ENCODE measurements around the gene MUC16. TPM values are rescaled to one million over a fixed set of nuclear protein-coding genes. Genes with fewer than 3 reads are reported as not detected.

Gene MUC16
- total and polyA plus RNA-seq, 2 of the 13 experiments (the other 11 are each of a cell fraction or from before 2014, with no cell fraction given), result not detected

DNA sequence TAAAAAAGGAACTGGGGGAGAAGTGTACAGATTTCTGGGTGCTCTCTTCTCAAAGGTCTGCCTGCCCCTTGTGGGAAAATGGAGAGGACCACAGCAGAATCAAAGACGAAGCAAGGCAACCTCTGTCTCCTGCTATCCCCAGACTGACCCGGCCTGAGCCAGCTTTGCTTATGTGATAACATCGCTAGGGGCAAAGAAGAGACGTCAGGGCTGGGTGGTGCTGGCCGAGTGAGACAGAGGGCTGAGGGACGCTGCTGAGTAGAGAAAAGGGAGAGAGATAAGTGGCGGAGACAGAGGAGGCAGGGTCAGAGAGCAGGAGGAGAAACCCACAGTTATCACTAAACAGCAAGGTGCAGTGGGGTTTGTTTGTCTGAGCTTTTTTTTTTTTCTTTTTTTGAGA lies 4.6 kb upstream of the MUC16 start:
- no peak for DNase-seq (ENCODE audit: low spot score)
- no peak for TF ChIP-seq ZNF468 (CRISPR knock-in tag; IDR thresholded peaks at IDR 0.05)
- no peak for TF ChIP-seq DR1 (CRISPR knock-in tag; IDR thresholded peaks at IDR 0.05)
- TF ChIP-seq, protein P1, sequence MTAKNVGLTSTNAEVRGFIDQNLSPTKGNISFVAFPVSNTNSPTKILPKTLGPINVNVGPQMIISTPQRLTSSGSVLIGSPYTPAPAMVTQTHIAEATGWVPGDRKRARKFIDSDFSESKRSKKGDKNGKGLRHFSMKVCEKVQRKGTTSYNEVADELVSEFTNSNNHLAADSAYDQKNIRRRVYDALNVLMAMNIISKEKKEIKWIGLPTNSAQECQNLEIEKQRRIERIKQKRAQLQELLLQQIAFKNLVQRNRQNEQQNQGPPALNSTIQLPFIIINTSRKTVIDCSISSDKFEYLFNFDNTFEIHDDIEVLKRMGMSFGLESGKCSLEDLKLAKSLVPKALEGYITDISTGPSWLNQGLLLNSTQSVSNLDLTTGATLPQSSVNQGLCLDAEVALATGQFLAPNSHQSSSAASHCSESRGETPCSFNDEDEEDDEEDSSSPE (CRISPR knock-in tag; IDR thresholded peaks at IDR 0.05), result no peak
- TF ChIP-seq ZNF430 (CRISPR knock-in tag; IDR thresholded peaks at IDR 0.05), result no peak
- TF ChIP-seq TCF12 (IDR thresholded peaks at IDR 0.05), result no peak
- TF ChIP-seq TCF12 (CRISPR knock-in tag; IDR thresholded peaks at IDR 0.05), result no peak
- TF ChIP-seq, protein P2, sequence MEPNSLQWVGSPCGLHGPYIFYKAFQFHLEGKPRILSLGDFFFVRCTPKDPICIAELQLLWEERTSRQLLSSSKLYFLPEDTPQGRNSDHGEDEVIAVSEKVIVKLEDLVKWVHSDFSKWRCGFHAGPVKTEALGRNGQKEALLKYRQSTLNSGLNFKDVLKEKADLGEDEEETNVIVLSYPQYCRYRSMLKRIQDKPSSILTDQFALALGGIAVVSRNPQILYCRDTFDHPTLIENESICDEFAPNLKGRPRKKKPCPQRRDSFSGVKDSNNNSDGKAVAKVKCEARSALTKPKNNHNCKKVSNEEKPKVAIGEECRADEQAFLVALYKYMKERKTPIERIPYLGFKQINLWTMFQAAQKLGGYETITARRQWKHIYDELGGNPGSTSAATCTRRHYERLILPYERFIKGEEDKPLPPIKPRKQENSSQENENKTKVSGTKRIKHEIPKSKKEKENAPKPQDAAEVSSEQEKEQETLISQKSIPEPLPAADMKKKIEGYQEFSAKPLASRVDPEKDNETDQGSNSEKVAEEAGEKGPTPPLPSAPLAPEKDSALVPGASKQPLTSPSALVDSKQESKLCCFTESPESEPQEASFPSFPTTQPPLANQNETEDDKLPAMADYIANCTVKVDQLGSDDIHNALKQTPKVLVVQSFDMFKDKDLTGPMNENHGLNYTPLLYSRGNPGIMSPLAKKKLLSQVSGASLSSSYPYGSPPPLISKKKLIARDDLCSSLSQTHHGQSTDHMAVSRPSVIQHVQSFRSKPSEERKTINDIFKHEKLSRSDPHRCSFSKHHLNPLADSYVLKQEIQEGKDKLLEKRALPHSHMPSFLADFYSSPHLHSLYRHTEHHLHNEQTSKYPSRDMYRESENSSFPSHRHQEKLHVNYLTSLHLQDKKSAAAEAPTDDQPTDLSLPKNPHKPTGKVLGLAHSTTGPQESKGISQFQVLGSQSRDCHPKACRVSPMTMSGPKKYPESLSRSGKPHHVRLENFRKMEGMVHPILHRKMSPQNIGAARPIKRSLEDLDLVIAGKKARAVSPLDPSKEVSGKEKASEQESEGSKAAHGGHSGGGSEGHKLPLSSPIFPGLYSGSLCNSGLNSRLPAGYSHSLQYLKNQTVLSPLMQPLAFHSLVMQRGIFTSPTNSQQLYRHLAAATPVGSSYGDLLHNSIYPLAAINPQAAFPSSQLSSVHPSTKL (CRISPR knock-in tag; IDR thresholded peaks at IDR 0.05), result no peak
- Histone ChIP-seq H3K9me3 (ENCODE audit: low read length) (no peaks in the 10 kb centered on the region), H3K4me2 (ENCODE audit: low read depth, low read length) (no peak overlapping the region), H3K27ac (ENCODE audit: extremely low read length, insufficient read depth, low read length) (no peak overlapping the region), H3K27me3 (ENCODE audit: control insufficient read depth in 1 of 2, insufficient read depth in 2 of 2, low read length in 2 of 2) (no peaks in the 10 kb centered on the region), H3K79me2 (ENCODE audit: insufficient read depth, low read length) (no peaks in the 10 kb centered on the region), H4K20me1 (ENCODE audit: insufficient read depth, low read length) (no peaks in the 10 kb centered on the region), H2AFZ (ENCODE audit: low read length) (no peak overlapping the region), H3K4me1 (ENCODE audit: insufficient read depth, low read length) (no peaks in the 10 kb centered on the region), H3K4me3 (replicated peaks in 1 of 3; ENCODE audit: insufficient read depth in 1 of 3, low read depth in 2 of 3, low read length in 3 of 3) (no peak overlapping the region), H3K36me3 (replicated peaks in 1 of 2; ENCODE audit: control insufficient read depth in 1 of 2, insufficient read depth in 2 of 2, low read length in 2 of 2) (no peaks in the 10 kb centered on the region), H3K9ac (ENCODE audit: insufficient read depth, low read depth, low read length) (no peak overlapping the region)
- 6% methylated on average over 7 of the region's 7 CpGs for WGBS (ENCODE audit: low lambda C conversion rate)
- BruUV-seq (replicated peaks), result no TSS peak
- ChIA-PET POLR2A (no interaction called here), CTCF (ENCODE audit: low intra/inter-chr PET ratio, low total read pairs) (no interaction called here)
- no peak for ATAC-seq
- in situ Hi-C loops (cut with HindIII; ENCODE audit: extremely low pct_ligation_motif_present, low pct_unique_long_range_greater_than_20kb) (no loop called here), intact Hi-C loops (cut with micrococcal nuclease; ENCODE audit: unreplicated experiment) (no loop called here)
- FAIRE-seq, result no peak
